ENCODE measurements around the gene SLC25A45.

The SLC25A45 gene

GRCh38 chr11:65378208-65378927 is 4.1 kb downstream of the SLC25A45 start (continued):
- no peak for TF ChIP-seq TSHZ2 (CRISPR knock-in tag; IDR thresholded peaks at IDR 0.05)

DNA sequence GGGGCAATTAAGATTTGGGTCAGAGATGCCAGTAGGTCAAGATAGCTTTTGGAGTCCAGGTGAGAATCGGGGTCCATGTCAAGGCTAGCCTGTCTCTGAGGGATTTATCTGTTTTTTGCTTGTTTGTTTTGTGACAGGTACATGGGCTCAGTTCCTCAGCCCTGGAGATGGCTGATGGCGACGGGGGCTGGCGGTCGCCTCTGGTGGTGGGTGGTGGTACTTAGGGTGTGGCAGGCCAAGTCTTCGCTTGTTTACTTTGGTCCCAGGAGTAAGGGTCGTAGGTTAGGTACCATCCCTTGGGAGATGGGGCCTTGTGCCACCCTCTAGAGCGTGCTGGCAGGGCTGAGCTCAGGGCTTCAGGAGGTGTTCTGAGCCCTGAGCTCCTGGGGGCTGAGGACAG is 4.7 kb downstream of the SLC25A45 start:
- TF ChIP-seq TCF4 (CRISPR knock-in tag; IDR thresholded peaks at IDR 0.05; ENCODE audit: borderline replicate concordance) (no peak), TSHZ2 (CRISPR knock-in tag; IDR thresholded peaks at IDR 0.05) (no peak), POU6F1 (CRISPR knock-in tag; IDR thresholded peaks at IDR 0.05; ENCODE audit: borderline replicate concordance, low read depth) (no peak), OSR1 (CRISPR knock-in tag; IDR thresholded peaks at IDR 0.05) (no peak), ZC3H10 (CRISPR knock-in tag; IDR thresholded peaks at IDR 0.05) (no peak), CSDC2 (CRISPR knock-in tag; IDR thresholded peaks at IDR 0.05) (no peak), BACH2 (CRISPR knock-in tag; IDR thresholded peaks at IDR 0.05; ENCODE audit: borderline replicate concordance) (no peak), PATZ1 (CRISPR knock-in tag; IDR thresholded peaks at IDR 0.05; ENCODE audit: borderline replicate concordance) (no peak), PPARA (CRISPR knock-in tag; IDR thresholded peaks at IDR 0.05; ENCODE audit: borderline replicate concordance) (no peak), RARB (CRISPR knock-in tag; IDR thresholded peaks at IDR 0.05) (no peak)
- no peak for ATAC-seq

DNA sequence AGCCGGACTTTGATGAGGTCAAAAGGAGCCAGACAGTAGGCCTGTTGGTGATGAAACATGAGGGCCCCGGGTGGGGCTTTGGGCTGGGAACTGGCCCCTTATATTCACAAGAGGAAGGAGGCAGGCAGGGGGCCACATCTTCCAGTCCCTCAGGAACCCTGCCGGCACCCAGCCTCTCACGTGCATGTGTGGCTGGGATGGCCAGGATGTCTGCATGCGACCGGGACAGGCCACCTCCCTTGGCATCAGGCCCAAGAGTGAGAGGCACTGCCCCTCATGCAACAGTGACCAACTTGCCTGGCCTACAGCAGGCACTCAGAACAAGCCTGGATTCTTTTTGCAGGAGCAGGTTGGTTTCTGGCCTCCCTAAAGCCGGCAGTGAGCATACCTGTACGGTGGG is 5.4 kb downstream of the SLC25A45 start:
- no peak for TF ChIP-seq CSDC2 (CRISPR knock-in tag; IDR thresholded peaks at IDR 0.05)
- TF ChIP-seq ZC3H10 (CRISPR knock-in tag; IDR thresholded peaks at IDR 0.05): no peak
- TF ChIP-seq ARNTL (CRISPR knock-in tag; IDR thresholded peaks at IDR 0.05; ENCODE audit: borderline replicate concordance, low read depth): no peak
- TF ChIP-seq POU6F1 (CRISPR knock-in tag; IDR thresholded peaks at IDR 0.05; ENCODE audit: borderline replicate concordance, low read depth): no peak
- TF ChIP-seq PPARA (CRISPR knock-in tag; IDR thresholded peaks at IDR 0.05; ENCODE audit: borderline replicate concordance): no peak
- TF ChIP-seq ZFP30 (CRISPR knock-in tag; IDR thresholded peaks at IDR 0.05): no peak
- TF ChIP-seq TCF4 (CRISPR knock-in tag; IDR thresholded peaks at IDR 0.05; ENCODE audit: borderline replicate concordance): no peak
- TF ChIP-seq SNAI2 (CRISPR knock-in tag; IDR thresholded peaks at IDR 0.05): no peak
- TF ChIP-seq GLIS3 (CRISPR knock-in tag; IDR thresholded peaks at IDR 0.05): no peak
- no peak for TF ChIP-seq PATZ1 (CRISPR knock-in tag; IDR thresholded peaks at IDR 0.05; ENCODE audit: borderline replicate concordance)
- no peak for TF ChIP-seq ZNF8 (CRISPR knock-in tag; IDR thresholded peaks at IDR 0.05)
- TF ChIP-seq BACH2 (CRISPR knock-in tag; IDR thresholded peaks at IDR 0.05; ENCODE audit: borderline replicate concordance): no peak
- TF ChIP-seq RARB (CRISPR knock-in tag; IDR thresholded peaks at IDR 0.05): no peak
- TF ChIP-seq ZNF565 (CRISPR knock-in tag; conservative IDR thresholded peaks at IDR 0.05; ENCODE audit: low read depth): no peak
- ATAC-seq: no peak

Data from SK-N-SH treated with all-trans-retinoic acid at 6 μM for 48 hours (cell line).